ENCODE results near the gene ATF6B.
"Not testable (repeated sequence)": the region's sequence is repeated elsewhere in the genome, so short reads cannot be mapped to it uniquely, and the experiment has no call there.

The ATF6B gene

GRCh38 chr6:32079566-32080290, 48.3 kb downstream of the ATF6B start:
- no peak for DNase-seq

- no peak for DNase-seq
Measured at GRCh38 chr6:32076321-32076809, 51.7 kb downstream of the ATF6B start.

- DNase-seq = no peak
Measured at GRCh38 chr6:32075781-32076180, 52.3 kb downstream of the ATF6B start.

- no peak for DNase-seq
Measured at GRCh38 chr6:32074996-32075532, 53.0 kb downstream of the ATF6B start.

GRCh38 chr6:32073613-32074012, 54.4 kb downstream of the ATF6B start:
- DNase-seq = no peak

- no peak for DNase-seq
Measured at GRCh38 chr6:32073101-32073500, 54.9 kb downstream of the ATF6B start.

GRCh38 chr6:32070814-32071543, 57.1 kb downstream of the ATF6B start:
- no peak for DNase-seq

GRCh38 chr6:32069878-32070515, 58.0 kb downstream of the ATF6B start:
- DNase-seq = no peak

GRCh38 chr6:32069460-32069859, 58.6 kb downstream of the ATF6B start:
- no peak for DNase-seq

GRCh38 chr6:32068867-32069266, 59.2 kb downstream of the ATF6B start:
- no peak for DNase-seq

GRCh38 chr6:32068315-32068714, 59.7 kb downstream of the ATF6B start:
- DNase-seq = not testable (repeated sequence)

- DNase-seq = not testable (repeated sequence)
Measured at GRCh38 chr6:32067521-32067920, 60.5 kb downstream of the ATF6B start.
